Gastroesophageal sphincter (tissue), 4 donors: Measurements from ENCODE around the gene SLCO3A1. TPM values are rescaled to one million over a fixed set of nuclear protein-coding genes. Genes with fewer than 3 reads are reported as not detected.

Source experiments
- ATAC-seq: fragments of 150-250 bp; one replicate; pipeline ENCODE4 v1.9.1; 2016; ENCODE audit warnings: mild to moderate bottlenecking, moderate library complexity
- H3K27ac ChIP-seq, 4 donors: fragments of 200-600 bp; sonication (generic) in 3 of 4; 1 replicate in 3 of 4; 2 replicates in 1 of 4; pipeline ENCODE4 v1.5.1; 2016 to 2019
- H3K27me3 ChIP-seq: fragments of 200-600 bp; sonication (generic); one replicate; pipeline ENCODE4 v1.5.1; 2019
- H3K36me3 ChIP-seq, 2 donors: fragments of 200-600 bp; sonication (generic); one replicate each; pipeline ENCODE4 v1.5.1; 2019; ENCODE audit warnings: control low read depth in 1 of 2
- H3K4me1 ChIP-seq, 3 donors: fragments of 200-600 bp; sonication (generic); 1 replicate in 2 of 3; 2 replicates in 1 of 3; pipeline ENCODE4 v1.5.1; 2016 to 2019; ENCODE audit warnings: control low read depth in 2 of 3
- H3K4me3 ChIP-seq, 2 donors: fragments of 200-600 bp; sonication (generic); one replicate each; pipeline ENCODE4 v1.5.1; 2019; ENCODE audit warnings: mild to moderate bottlenecking in 1 of 2, moderate library complexity in 1 of 2
- H3K9me3 ChIP-seq, 3 donors: fragments of 200-600 bp; sonication (generic); one replicate each; pipeline ENCODE4 v1.5.1; 2017 to 2019; ENCODE audit warnings: control low read depth in 2 of 3
- EP300 ChIP-seq: sonication (generic); formaldehyde crosslinking; IDR thresholded peaks from one replicate; pipeline ENCODE4 v1.6.1; 2017; ENCODE audit warnings: antibody characterized with exemption, mild to moderate bottlenecking
- POLR2A ChIP-seq, 2 donors: fragments of 450-650 bp; IDR thresholded peaks; one replicate each; pipeline ENCODE4 v1.6.1; 2017; ENCODE audit warnings: antibody characterized with exemption in 2 of 2, mild to moderate bottlenecking in 2 of 2, moderate library complexity in 1 of 2
- POLR2AphosphoS5 ChIP-seq: sonication (generic); formaldehyde crosslinking; IDR thresholded peaks from one replicate; pipeline ENCODE4 v1.6.1; 2017; ENCODE audit warnings: antibody characterized with exemption
- WGBS, 2 donors: methylation state at CpG; one replicate each; pipeline ENCODE4 v1.1.5; 2018; ENCODE audit warnings: low coverage in 1 of 2; 5-methylcytosine and 5-hydroxymethylcytosine counted together
- total RNA-seq, 4 donors: library from RNA; depleted of rRNA; stranded (reverse); fragments of >200 nt; gene quantifications; one replicate each; pipeline ENCODE4 v1.1.0, GENCODE V29; 2016
- TF ChIP-seq, protein P1 (sequence below), 4 experiments: fragments of 200-600 bp in 2 of 4; fragments of 450-650 bp in 2 of 4; sonication (generic) in 1 of 4; IDR thresholded peaks; one replicate each; pipeline ENCODE4 v1.5.1; 2017 to 2019; ENCODE audit warnings: antibody characterized with exemption in 4 of 4, mild to moderate bottlenecking in 2 of 4, moderate library complexity in 2 of 4

The SLCO3A1 gene
- total RNA-seq, 4 donors from 2014 or later, result 10.1 to 14.4 (median 12.1) TPM

DNA sequence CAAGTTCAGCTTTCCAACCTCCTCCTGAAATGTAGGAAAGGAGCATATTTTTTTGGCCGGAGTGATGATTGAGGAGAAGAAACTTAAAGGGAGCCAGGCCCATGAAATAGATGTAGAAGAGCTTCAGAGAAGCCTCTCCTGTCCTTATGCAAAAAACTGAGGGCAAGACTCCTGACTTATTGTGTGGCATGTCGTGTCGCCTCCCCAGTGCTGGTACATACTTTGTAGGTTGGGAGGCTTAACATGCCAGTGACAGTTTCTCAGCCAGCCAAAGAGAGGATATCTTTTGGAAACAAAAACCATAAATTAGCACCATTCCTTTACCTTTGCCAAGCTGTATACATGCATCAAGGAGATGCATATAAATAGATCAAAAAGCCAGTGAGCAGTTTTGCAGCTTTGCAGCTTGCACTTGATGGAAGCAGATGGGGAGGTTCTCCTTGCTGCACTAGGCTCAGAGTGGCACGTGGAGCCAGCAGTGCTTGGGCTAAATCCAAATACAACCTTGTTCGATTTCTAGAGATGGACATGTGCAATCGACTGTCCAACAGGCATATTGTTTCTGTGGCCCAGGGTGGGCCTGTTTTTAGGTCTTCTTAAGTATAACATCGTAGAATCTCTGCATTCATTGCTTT is 10.2 kb downstream of the SLCO3A1 start:
- no peak overlapping the region for H3K4me3 ChIP-seq
- H3K36me3 ChIP-seq, result no peaks in the 10 kb centered on the region
- no peak overlapping the region for H3K27ac ChIP-seq
- 68 to 73% methylated on average over 4 to 6 of the region's 7 CpGs for WGBS, 2 donors
- no peaks in the 10 kb centered on the region for H3K27me3 ChIP-seq
- ATAC-seq, result no peak
- TF ChIP-seq POLR2AphosphoS5 (no peak), EP300 (no peak), POLR2A (IDR thresholded peaks at IDR 0.05) (no peak)
- TF ChIP-seq, protein P1, sequence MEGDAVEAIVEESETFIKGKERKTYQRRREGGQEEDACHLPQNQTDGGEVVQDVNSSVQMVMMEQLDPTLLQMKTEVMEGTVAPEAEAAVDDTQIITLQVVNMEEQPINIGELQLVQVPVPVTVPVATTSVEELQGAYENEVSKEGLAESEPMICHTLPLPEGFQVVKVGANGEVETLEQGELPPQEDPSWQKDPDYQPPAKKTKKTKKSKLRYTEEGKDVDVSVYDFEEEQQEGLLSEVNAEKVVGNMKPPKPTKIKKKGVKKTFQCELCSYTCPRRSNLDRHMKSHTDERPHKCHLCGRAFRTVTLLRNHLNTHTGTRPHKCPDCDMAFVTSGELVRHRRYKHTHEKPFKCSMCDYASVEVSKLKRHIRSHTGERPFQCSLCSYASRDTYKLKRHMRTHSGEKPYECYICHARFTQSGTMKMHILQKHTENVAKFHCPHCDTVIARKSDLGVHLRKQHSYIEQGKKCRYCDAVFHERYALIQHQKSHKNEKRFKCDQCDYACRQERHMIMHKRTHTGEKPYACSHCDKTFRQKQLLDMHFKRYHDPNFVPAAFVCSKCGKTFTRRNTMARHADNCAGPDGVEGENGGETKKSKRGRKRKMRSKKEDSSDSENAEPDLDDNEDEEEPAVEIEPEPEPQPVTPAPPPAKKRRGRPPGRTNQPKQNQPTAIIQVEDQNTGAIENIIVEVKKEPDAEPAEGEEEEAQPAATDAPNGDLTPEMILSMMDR (IDR thresholded peaks at IDR 0.05), result no peak
- H3K9me3 ChIP-seq, result no peaks in the 10 kb centered on the region
- peaks cover 9 to 70% (median 45%) of the 10 kb centered on the region in 3 donors for H3K4me1 ChIP-seq

DNA sequence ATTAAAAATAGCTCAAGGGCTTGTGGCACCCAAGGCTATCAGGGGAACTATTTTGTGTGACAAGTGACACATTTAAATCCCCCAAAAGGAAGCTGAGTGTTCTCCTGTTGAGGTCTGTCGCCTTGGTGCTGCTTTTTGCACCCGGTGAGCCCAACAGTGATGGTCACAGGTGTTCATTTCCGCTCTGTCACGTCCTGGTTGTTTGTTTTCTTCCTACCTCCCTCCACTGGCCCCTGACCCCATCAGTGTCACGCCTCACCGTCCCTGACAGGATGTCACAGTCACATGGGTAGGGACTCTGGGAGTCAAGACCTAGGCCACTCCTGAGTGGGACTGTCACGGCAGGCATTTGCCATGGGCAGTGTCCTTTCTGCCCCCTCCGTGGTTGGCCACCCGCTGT is 11.2 kb downstream of the SLCO3A1 start:
- Histone ChIP-seq H3K27ac (peak overlapping the region in 2 of 4 donors; percentile 85), H3K4me1 (peaks cover 9 to 79% (median 46%) of the 10 kb centered on the region in 3 donors), H3K27me3 (no peaks in the 10 kb centered on the region), H3K9me3 (no peaks in the 10 kb centered on the region), H3K36me3 (no peaks in the 10 kb centered on the region), H3K4me3 (no peak overlapping the region)
- 73 to 80% methylated on average over 5 to 7 of the region's 9 CpGs for whole genome bisulfite sequencing, 2 donors
- ATAC-seq, result no peak
- TF ChIP-seq EP300, result no peak
- TF ChIP-seq, protein P1 (IDR thresholded peaks at IDR 0.05), result no peak
- TF ChIP-seq POLR2A (IDR thresholded peaks at IDR 0.05), result no peak
- TF ChIP-seq POLR2AphosphoS5, result no peak

DNA sequence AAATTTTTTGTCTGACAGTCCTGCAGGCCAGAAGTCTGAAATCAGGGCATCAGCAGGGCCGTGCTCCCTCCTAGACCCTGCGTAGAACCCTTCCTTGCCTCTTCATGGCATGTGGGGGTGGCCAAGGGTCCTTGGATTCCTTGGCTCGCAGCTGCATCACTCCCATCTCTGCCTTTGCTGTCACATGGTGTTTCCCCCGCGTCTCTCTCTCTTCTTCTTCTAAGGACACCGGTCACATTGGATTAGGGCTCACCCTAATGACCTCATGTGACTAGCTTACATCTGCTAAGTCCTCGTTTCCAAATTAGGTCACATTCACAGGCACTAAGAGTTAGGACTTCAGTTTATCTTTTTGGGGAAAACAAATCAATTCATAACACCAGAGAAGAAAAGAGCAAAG is 12.0 kb downstream of the SLCO3A1 start:
- TF ChIP-seq, protein P1 (IDR thresholded peaks at IDR 0.05), result no peak
- TF ChIP-seq POLR2AphosphoS5, result no peak
- TF ChIP-seq POLR2A (IDR thresholded peaks at IDR 0.05), result no peak
- no peak for TF ChIP-seq EP300
- Histone ChIP-seq H3K36me3 (no peaks in the 10 kb centered on the region), H3K4me3 (no peak overlapping the region), H3K4me1 (peaks cover 9 to 81% (median 48%) of the 10 kb centered on the region in 3 donors), H3K27ac (peak overlapping the region in 3 of 4 donors; percentile 73 to 85 (median 85)), H3K27me3 (no peaks in the 10 kb centered on the region), H3K9me3 (no peaks in the 10 kb centered on the region)
- no peak for ATAC-seq
- 72 to 77% methylated on average over 4 to 6 of the region's 7 CpGs for WGBS, 2 donors

DNA sequence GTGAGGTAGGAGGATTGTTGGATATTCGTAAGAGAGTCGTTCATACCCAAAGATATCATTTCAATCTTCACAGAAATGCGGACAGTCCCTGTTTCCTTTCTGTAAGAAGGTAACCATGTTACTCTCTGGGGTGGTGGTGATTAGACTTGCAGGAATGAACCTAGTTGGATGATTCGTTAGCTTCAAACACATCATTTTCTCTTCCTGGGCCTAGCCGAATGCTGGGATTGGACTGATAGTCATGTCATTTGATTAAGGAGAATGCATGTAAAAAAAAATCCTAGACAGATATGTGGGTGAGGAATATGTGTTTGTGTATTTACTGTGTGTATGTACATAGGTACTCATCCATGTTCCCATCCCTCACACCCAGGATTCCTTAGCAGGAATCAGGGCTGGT is 12.4 kb downstream of the SLCO3A1 start:
- ATAC-seq, result no peak
- no peak for TF ChIP-seq POLR2AphosphoS5
- TF ChIP-seq, protein P1 (IDR thresholded peaks at IDR 0.05), result no peak
- no peak for TF ChIP-seq EP300
- Histone ChIP-seq H3K36me3 (no peaks in the 10 kb centered on the region), H3K27ac (peak overlapping the region in 3 of 4 donors; percentile 73 to 85 (median 85)), H3K4me3 (no peak overlapping the region), H3K27me3 (no peaks in the 10 kb centered on the region), H3K9me3 (no peaks in the 10 kb centered on the region), H3K4me1 (peaks cover 9 to 81% (median 48%) of the 10 kb centered on the region in 3 donors)
- 62 to 66% methylated on average over 5 of the region's 5 CpGs for WGBS, 2 donors

DNA sequence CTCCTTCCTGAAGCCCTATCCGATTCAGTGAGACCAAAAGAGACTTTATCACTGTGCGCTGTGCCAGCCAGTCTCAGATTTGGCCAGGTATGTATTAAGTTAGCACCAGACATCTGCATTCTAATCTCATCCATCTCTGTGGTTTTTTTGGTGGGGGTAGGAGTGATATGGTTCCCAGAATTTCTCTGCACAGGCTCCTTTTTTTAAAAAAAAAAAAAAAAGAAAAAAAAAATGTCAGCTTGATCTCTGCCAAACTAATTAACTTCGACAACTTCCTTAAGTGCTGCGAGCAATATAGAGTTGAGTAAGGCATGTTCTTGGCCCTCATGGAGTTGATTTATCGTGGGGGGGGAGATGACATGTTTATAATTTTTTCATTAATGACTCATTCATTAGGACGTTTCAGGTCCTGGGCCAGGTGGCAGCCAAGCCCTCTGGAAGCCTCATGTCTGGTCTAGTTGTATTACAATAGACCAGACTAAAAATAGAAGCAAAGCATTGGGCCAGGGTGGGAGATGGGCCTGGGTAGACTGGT is 12.9 kb downstream of the SLCO3A1 start:
- peak; percentile 72 for ATAC-seq
- WGBS, 2 donors, result 23 to 30% methylated on average over 4 to 6 of the region's 6 CpGs
- Histone ChIP-seq H3K27ac (peak overlapping the region; percentile 21 to 93 (median 85)), H3K4me3 (no peak overlapping the region), H3K4me1 (peaks cover 9 to 81% (median 48%) of the 10 kb centered on the region in 3 donors), H3K9me3 (no peaks in the 10 kb centered on the region), H3K27me3 (no peaks in the 10 kb centered on the region), H3K36me3 (no peaks in the 10 kb centered on the region)
- TF ChIP-seq POLR2AphosphoS5 (peak; percentile 92), EP300 (no peak), POLR2A (IDR thresholded peaks at IDR 0.05) (no peak)
